Measurements from ENCODE around the gene COG3.

DNA sequence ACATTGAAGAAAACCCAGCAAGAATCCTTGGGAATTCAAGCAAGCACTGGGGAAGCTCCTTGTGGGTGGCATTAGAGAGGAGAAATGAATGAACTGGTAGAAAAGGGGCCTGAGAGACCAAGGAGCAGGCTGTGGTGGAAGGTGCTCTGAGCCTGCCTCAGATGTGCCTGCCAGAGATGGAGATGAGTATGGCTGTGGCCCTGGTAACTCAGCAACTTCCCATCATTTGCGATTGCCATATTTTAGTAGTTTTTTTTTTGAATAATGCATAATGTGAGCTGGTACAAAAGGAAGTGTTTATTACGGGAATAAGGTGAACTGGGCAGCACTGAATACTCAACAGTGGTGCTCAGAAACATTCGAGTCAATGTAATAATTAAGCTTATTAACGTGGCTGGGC lies 111.7 kb downstream of the COG3 start:
- TF ChIP-seq, protein P1, sequence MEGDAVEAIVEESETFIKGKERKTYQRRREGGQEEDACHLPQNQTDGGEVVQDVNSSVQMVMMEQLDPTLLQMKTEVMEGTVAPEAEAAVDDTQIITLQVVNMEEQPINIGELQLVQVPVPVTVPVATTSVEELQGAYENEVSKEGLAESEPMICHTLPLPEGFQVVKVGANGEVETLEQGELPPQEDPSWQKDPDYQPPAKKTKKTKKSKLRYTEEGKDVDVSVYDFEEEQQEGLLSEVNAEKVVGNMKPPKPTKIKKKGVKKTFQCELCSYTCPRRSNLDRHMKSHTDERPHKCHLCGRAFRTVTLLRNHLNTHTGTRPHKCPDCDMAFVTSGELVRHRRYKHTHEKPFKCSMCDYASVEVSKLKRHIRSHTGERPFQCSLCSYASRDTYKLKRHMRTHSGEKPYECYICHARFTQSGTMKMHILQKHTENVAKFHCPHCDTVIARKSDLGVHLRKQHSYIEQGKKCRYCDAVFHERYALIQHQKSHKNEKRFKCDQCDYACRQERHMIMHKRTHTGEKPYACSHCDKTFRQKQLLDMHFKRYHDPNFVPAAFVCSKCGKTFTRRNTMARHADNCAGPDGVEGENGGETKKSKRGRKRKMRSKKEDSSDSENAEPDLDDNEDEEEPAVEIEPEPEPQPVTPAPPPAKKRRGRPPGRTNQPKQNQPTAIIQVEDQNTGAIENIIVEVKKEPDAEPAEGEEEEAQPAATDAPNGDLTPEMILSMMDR (IDR thresholded peaks at IDR 0.05): no peak
- no peak for TF ChIP-seq POLR2AphosphoS5 (IDR thresholded peaks at IDR 0.05)
